ENCODE measurements around the gene C1orf122.
"Not testable (repeated sequence)": the region's sequence is repeated elsewhere in the genome, so short reads cannot be mapped to it uniquely, and the experiment has no call there.

C1orf122 gene

GRCh38 chr1:37771440-37771839, 36.1 kb upstream of the C1orf122 start:
- H3K4me1 ChIP-seq (ENCODE audit: control insufficient read depth, insufficient read depth, low read length); H3K36me3 ChIP-seq (ENCODE audit: control insufficient read depth, insufficient read depth, low read length); H3K27ac ChIP-seq (ENCODE audit: insufficient read depth, low read depth, low read length, poor library complexity, severe bottlenecking); H3K4me3 ChIP-seq (ENCODE audit: insufficient read depth, low read depth, low read length); H3K9me3 ChIP-seq (ENCODE audit: control insufficient read depth, low read length): not testable (repeated sequence)
- H3K27me3 ChIP-seq (ENCODE audit: control insufficient read depth, insufficient read depth, low read length, poor library complexity, severe bottlenecking): peaks cover 47% of the 10 kb centered on the region

- no peak overlapping the region for H3K4me3 ChIP-seq (ENCODE audit: insufficient read depth, low read depth, low read length)
- H3K27me3 ChIP-seq (ENCODE audit: control insufficient read depth, insufficient read depth, low read length, poor library complexity, severe bottlenecking): peaks cover 13% of the 10 kb centered on the region
- 76 to 82% methylated on average over 4 of the region's 4 CpGs for WGBS, 2 experiments
Measured at GRCh38 chr1:37776946-37777516, 30.6 kb upstream of the C1orf122 start.

GRCh38 chr1:37778654-37779053, 28.9 kb upstream of the C1orf122 start:
- Histone ChIP-seq H3K27me3 (ENCODE audit: control insufficient read depth, insufficient read depth, low read length, poor library complexity, severe bottlenecking) (peaks cover 13% of the 10 kb centered on the region), H3K27ac (ENCODE audit: insufficient read depth, low read depth, low read length, poor library complexity, severe bottlenecking) (no peak overlapping the region), H3K4me3 (ENCODE audit: insufficient read depth, low read depth, low read length) (no peak overlapping the region), H3K9me3 (ENCODE audit: control insufficient read depth, low read length) (no peaks in the 10 kb centered on the region), H3K36me3 (ENCODE audit: control insufficient read depth, insufficient read depth, low read length) (no peaks in the 10 kb centered on the region), H3K4me1 (ENCODE audit: control insufficient read depth, insufficient read depth, low read length) (no peaks in the 10 kb centered on the region)
- 87 to 90% methylated on average over 3 of the region's 3 CpGs for WGBS, 2 experiments

More at GRCh38 chr1:37776946-37777516, 30.6 kb upstream of the C1orf122 start:
- no peaks in the 10 kb centered on the region for H3K4me1 ChIP-seq (ENCODE audit: control insufficient read depth, insufficient read depth, low read length)
- H3K9me3 ChIP-seq (ENCODE audit: control insufficient read depth, low read length): no peaks in the 10 kb centered on the region
- no peaks in the 10 kb centered on the region for H3K36me3 ChIP-seq (ENCODE audit: control insufficient read depth, insufficient read depth, low read length)
- H3K27ac ChIP-seq (ENCODE audit: insufficient read depth, low read depth, low read length, poor library complexity, severe bottlenecking): no peak overlapping the region

DNA sequence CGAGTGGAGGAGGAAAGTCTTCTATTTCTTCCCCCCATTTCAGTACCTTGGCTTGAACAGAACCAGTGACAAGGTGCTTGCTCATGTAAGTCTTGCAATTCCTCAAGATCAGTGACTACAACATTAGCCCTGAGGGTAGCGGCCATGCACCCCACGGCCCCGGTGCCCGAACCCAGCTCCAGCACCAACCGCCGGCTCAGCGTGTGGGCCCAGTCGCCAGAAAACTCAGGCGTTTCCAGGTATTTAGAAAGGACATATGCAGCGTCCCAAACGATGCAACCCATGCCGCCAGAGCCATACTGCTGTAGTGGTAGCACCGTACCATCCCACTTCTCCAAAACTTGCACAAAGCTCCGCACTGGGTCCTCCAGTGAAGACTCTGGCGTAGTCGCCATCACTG, 25.1 kb upstream of the C1orf122 start:
- 85% methylated on average over 15 to 16 of the region's 17 CpGs for WGBS, 2 experiments
- no peak overlapping the region for H3K27ac ChIP-seq (ENCODE audit: insufficient read depth, low read depth, low read length, poor library complexity, severe bottlenecking)
- no peaks in the 10 kb centered on the region for H3K4me1 ChIP-seq (ENCODE audit: control insufficient read depth, insufficient read depth, low read length)
- H3K9me3 ChIP-seq (ENCODE audit: control insufficient read depth, low read length): no peaks in the 10 kb centered on the region
- H3K27me3 ChIP-seq (ENCODE audit: control insufficient read depth, insufficient read depth, low read length, poor library complexity, severe bottlenecking): peaks cover 14% of the 10 kb centered on the region
- H3K4me3 ChIP-seq (ENCODE audit: insufficient read depth, low read depth, low read length): no peak overlapping the region
- no peaks in the 10 kb centered on the region for H3K36me3 ChIP-seq (ENCODE audit: control insufficient read depth, insufficient read depth, low read length)

- no peaks in the 10 kb centered on the region for H3K36me3 ChIP-seq (ENCODE audit: control insufficient read depth, insufficient read depth, low read length)
- WGBS, 2 experiments: 38% methylated on average over 36 of the region's 36 CpGs
- H3K9me3 ChIP-seq (ENCODE audit: control insufficient read depth, low read length): no peaks in the 10 kb centered on the region
- H3K4me3 ChIP-seq (ENCODE audit: insufficient read depth, low read depth, low read length): no peak overlapping the region
- no peak overlapping the region for H3K27ac ChIP-seq (ENCODE audit: insufficient read depth, low read depth, low read length, poor library complexity, severe bottlenecking)
- H3K4me1 ChIP-seq (ENCODE audit: control insufficient read depth, insufficient read depth, low read length): no peaks in the 10 kb centered on the region
- H3K27me3 ChIP-seq (ENCODE audit: control insufficient read depth, insufficient read depth, low read length, poor library complexity, severe bottlenecking): peaks cover 78% of the 10 kb centered on the region
Measured at GRCh38 chr1:37792943-37793686, 14.5 kb upstream of the C1orf122 start.

- Histone ChIP-seq H3K27ac (ENCODE audit: insufficient read depth, low read depth, low read length, poor library complexity, severe bottlenecking) (no peak within 1 kb of the TSS), H3K9me3 (ENCODE audit: control insufficient read depth, low read length) (no peaks in the 10 kb centered on the region), H3K4me1 (ENCODE audit: control insufficient read depth, insufficient read depth, low read length) (no peaks in the 10 kb centered on the region), H3K36me3 (ENCODE audit: control insufficient read depth, insufficient read depth, low read length) (no peaks in the 10 kb centered on the region), H3K4me3 (ENCODE audit: insufficient read depth, low read depth, low read length) (peak within 1 kb of the TSS; percentile 33), H3K27me3 (ENCODE audit: control insufficient read depth, insufficient read depth, low read length, poor library complexity, severe bottlenecking) (peaks cover 72% of the 10 kb centered on the region)
- 0 to 1% methylated on average over 82 of the region's 82 CpGs for WGBS, 2 experiments
Measured at GRCh38 chr1:37793773-37794371, 13.7 kb upstream of the C1orf122 start, which contains the start of gene MANEAL. MANEAL (plus strand) TSS chr1:37793847; CDS start chr1:37794183, 336 bp downstream.

GRCh38 chr1:37794372-37795339, 12.9 kb upstream of the C1orf122 start:
- no peak overlapping the region for H3K4me3 ChIP-seq (ENCODE audit: insufficient read depth, low read depth, low read length)
- WGBS, 2 experiments: 18 to 19% methylated on average over 59 of the region's 59 CpGs
- no peak overlapping the region for H3K27ac ChIP-seq (ENCODE audit: insufficient read depth, low read depth, low read length, poor library complexity, severe bottlenecking)
- H3K27me3 ChIP-seq (ENCODE audit: control insufficient read depth, insufficient read depth, low read length, poor library complexity, severe bottlenecking): peaks cover 67% of the 10 kb centered on the region
- no peaks in the 10 kb centered on the region for H3K4me1 ChIP-seq (ENCODE audit: control insufficient read depth, insufficient read depth, low read length)
- no peaks in the 10 kb centered on the region for H3K9me3 ChIP-seq (ENCODE audit: control insufficient read depth, low read length)
- no peaks in the 10 kb centered on the region for H3K36me3 ChIP-seq (ENCODE audit: control insufficient read depth, insufficient read depth, low read length)

DNA sequence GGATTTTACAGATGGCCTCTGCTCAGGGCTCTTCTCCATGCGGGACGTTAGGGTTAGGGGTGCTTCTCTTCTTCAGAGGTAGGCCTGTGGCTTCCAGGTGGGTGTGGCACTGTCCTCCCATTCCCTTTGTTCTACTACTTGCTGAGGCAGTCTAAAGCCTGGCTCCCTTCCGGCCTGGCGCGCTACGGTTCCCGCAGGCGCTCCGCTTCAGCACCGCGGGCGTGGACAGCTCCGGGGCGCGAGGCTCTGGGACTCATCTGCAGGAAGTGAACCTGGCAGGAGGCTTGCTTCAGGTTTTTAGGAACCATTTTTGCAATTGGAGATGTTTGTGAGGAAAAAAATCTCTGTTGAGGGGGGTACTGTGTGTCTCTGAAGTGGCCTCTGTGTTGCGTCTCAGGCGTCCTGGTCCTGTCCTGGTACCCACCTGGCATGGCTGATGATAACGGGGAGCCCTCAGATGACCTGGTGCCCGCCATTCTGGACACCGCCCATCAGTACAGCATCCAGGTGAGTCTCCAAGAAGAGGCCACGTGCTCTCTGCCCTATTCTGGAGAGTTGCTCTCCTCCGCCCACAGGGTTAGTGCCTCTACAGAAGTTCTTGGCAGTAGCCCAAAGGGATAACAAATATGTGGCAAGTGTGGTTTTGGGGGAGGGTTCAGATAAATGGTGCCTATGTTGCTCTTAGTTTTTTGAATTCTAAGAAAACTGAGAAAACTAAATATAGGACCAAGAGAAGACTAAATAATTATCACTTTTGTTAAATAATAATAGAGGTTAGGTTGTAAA, 12.1 kb upstream of the C1orf122 start:
- no peaks in the 10 kb centered on the region for H3K9me3 ChIP-seq (ENCODE audit: control insufficient read depth, low read length)
- WGBS, 2 experiments: 25 to 27% methylated on average over 22 of the region's 22 CpGs
- no peaks in the 10 kb centered on the region for H3K36me3 ChIP-seq (ENCODE audit: control insufficient read depth, insufficient read depth, low read length)
- H3K27me3 ChIP-seq (ENCODE audit: control insufficient read depth, insufficient read depth, low read length, poor library complexity, severe bottlenecking): peaks cover 58% of the 10 kb centered on the region
- H3K4me1 ChIP-seq (ENCODE audit: control insufficient read depth, insufficient read depth, low read length): no peaks in the 10 kb centered on the region
- no peak overlapping the region for H3K27ac ChIP-seq (ENCODE audit: insufficient read depth, low read depth, low read length, poor library complexity, severe bottlenecking)
- no peak overlapping the region for H3K4me3 ChIP-seq (ENCODE audit: insufficient read depth, low read depth, low read length)

GRCh38 chr1:37797750-37798345, 9.7 kb upstream of the C1orf122 start:
- no peaks in the 10 kb centered on the region for H3K9me3 ChIP-seq (ENCODE audit: control insufficient read depth, low read length)
- H3K36me3 ChIP-seq (ENCODE audit: control insufficient read depth, insufficient read depth, low read length): peaks cover 11% of the 10 kb centered on the region
- H3K4me3 ChIP-seq (ENCODE audit: insufficient read depth, low read depth, low read length): no peak overlapping the region
- H3K4me1 ChIP-seq (ENCODE audit: control insufficient read depth, insufficient read depth, low read length): no peaks in the 10 kb centered on the region
- H3K27me3 ChIP-seq (ENCODE audit: control insufficient read depth, insufficient read depth, low read length, poor library complexity, severe bottlenecking): peaks cover 35% of the 10 kb centered on the region
- H3K27ac ChIP-seq (ENCODE audit: insufficient read depth, low read depth, low read length, poor library complexity, severe bottlenecking): no peak overlapping the region
- 87 to 88% methylated on average over 3 of the region's 3 CpGs for WGBS, 2 experiments

Measured in ectodermal cell (in vitro differentiated cells).